GM21390 (cell line): Measurements from ENCODE around the gene WBP1L.
"Not testable (repeated sequence)": the region's sequence is repeated elsewhere in the genome, so short reads cannot be mapped to it uniquely, and the experiment has no call there.

Experiments
- ATAC-seq: cut with Tn5 transposase; IDR thresholded peaks from one replicate; pipeline ENCODE4 v1.9.1; 2021; ENCODE audit not compliant: unreplicated experiment

WBP1L gene

GRCh38 chr10:102721954-102722353 lies 21.8 kb upstream of the WBP1L start:
- ATAC-seq, result no peak

DNA sequence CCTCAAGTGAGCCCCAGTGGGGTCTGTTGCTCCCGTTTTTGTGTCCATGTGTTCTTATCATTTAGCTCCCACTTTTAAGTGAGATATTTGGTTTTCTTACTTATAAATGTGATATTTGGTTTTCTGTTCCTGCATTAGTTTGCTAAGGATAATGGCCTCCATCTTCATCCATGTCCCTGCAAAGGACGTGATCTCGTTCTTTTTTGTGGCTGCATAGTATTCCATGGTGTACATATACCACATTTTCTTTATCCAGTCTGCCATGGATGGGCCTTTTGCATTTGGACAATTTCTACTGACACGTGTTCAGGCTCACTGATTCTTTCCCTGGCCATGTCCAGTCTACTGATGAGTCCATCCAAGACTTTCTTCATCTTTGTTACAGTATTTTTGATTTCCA lies 19.8 kb upstream of the WBP1L start:
- no peak for ATAC-seq

GRCh38 chr10:102726274-102726673 lies 17.5 kb upstream of the WBP1L start:
- no peak for ATAC-seq

GRCh38 chr10:102727037-102727818 lies 16.5 kb upstream of the WBP1L start:
- no peak for ATAC-seq

GRCh38 chr10:102729029-102730026 lies 14.4 kb upstream of the WBP1L start:
- no peak for ATAC-seq

DNA sequence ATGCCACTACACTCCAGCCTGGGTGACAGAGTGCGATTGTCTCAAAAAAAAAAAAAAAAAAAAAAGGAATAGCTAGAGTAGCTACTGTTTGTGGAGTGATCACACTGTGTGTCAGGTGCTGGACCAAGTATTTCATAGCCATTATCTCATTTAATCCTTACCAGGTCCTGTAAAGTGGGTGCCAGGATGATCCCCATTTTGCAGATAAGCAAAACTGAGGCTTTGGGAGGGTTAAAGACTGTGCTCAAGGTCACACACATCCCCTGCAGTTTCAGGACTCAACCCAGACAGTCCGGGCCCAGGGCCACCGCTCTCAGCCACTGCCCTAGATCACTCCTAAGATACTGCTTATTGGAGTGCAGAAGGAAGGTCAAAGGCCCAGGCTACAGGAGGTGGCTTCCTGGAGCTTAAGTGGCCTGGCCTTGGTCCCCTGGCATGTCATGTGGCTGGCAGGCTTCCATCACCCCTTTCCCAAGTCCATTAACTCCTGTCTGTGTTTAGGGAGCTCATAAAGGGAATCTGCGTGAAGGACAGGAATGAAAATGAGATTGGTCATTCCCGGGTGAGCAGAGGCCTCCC lies 12.4 kb upstream of the WBP1L start:
- no peak for ATAC-seq

DNA sequence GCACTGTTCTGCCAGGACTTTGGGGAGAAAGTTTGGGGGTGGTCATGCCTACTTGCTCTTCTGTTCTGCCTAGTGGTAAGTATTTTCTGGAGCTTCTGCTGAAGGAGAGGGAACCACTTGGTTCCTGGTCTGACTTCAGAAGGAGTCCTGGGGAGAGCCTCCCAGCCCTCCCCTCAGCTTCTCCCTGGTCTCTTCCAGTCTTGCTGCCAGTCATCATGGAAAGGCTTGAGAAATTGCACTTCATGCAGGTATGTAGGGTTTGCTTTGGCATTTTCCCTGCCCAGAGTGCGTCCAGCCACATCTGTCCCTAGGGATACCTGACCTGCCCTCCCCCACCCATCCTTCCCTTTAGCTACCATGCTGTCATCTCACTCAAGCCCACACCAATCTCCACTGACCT lies 11.1 kb upstream of the WBP1L start:
- ATAC-seq, result no peak

DNA sequence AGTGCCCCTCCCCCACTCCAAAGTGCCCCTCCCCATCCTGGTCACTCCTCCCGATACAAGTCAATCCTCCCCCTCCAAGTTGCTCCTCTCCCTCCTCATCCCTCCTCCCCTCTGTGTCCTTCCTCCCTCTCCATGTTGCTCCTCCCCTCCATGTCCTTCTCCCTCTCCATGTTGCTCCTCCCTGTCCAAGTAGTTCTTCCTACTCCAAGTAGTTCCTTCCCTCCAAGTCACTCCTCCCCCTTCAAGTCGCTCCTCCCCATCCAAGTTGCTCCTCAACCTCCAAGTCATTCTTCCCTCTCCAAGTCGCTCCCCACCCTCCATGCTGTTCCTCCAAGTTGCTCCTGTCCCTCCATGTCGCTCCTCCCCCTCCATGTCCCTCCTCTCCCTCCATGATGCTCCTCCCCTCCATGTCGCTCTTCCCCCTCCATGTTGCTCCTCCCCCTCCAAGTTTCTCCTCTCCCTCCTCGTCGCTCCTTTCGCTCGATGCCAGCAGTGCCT lies 8.6 kb upstream of the WBP1L start:
- no peak for ATAC-seq

- no peak for ATAC-seq
These were observed 5.0 kb upstream of the WBP1L start for GRCh38 chr10:102738692-102739121.

GRCh38 chr10:102740229-102740628 lies 3.5 kb upstream of the WBP1L start:
- ATAC-seq, result no peak

- ATAC-seq, result no peak
These were observed 2.0 kb upstream of the WBP1L start for GRCh38 chr10:102741726-102742237.

- ATAC-seq, result not testable (repeated sequence)
These were observed 1.4 kb upstream of the WBP1L start for GRCh38 chr10:102742313-102742712.

- no peak for ATAC-seq
These were observed 615 bp upstream of the WBP1L start for GRCh38 chr10:102743078-102743587.

DNA sequence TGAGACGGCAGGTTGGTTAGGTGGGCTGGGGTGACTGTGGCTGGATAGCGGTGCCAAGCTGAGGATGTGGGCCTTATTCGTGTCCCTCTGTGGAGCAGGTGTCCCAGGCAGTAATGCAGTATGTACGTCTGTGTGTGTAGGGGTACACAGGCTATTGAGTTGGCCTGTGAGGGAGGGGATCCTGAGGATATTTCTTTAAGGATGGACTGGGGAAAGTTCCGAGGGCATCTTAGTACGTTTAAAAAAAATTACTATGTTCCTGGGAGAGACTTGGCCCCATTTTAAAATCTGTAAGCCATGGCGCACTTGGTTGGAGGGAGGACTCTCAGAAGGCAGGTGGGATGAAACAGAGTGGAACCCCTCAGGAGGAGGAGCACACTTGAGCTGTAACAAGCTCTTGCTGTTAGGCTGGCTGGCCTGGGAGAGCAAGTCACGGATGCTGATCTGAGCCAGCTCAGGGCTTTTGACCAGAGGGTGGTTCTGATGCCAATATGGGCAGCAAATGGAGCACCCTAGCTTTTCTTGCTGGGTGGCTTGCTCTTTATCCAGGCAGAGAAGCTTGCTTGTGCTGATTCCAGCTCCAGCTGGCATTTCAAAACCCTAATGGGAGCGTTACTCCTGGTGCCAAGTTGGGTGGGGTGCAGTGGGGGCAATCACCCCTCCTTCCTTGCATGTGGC lies 765 bp downstream of the WBP1L start:
- ATAC-seq, result no peak

- no peak for ATAC-seq
These were observed 1.4 kb downstream of the WBP1L start for GRCh38 chr10:102745157-102745556.

DNA sequence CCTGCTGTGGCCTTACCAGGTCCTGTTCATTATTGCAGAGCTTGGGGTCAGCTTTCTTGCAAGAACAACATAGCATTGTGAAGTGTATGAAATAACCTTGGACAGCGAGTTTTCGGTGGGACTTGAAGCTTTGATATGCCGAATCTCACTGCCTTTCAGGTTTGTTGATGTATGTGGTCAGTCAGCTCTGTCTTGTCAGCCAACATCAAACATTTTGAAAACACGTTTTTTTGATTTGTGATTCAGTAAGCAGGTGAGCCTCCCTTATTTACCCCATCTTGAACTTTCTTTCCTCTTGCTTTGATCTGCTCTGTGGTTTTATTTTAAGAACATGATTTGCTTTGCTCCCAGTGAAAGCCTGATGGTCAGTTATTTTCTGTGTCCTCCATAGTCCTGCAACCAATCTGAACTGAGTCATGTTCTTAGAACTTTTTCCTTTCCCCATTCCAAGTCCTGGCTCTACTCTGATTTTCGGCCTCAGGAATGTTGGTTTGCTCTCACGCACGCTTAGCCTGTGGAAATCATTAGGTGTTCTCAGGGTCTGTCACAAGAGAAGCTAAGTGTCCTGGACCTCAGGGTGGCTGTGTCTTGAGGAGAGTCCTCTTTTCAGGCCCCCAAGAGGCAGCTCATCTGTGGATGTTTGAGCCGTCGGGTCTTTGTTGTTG lies 8.7 kb downstream of the WBP1L start:
- ATAC-seq, result no peak

GRCh38 chr10:102752934-102753664 lies 9.4 kb downstream of the WBP1L start:
- ATAC-seq, result no peak

DNA sequence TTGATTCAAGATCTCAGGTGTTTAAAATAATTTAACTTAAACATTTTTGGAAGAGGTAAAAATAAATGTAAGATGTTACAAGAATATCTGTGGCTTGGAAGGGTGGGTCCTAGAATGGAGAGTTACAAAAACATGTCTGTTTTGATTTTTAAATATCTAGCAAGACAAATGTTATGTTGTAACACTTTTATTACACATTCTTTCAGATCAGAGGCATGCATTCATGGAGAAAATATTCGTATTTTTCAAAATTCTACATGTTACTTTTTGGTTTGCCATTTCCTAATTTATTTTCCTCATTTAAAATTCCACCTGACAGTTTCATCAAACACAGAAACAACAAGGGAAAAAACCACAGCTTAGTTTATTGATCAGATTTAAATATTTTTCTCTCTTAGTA lies 10.0 kb downstream of the WBP1L start:
- ATAC-seq, result no peak

- no peak for ATAC-seq
These were observed 13.6 kb downstream of the WBP1L start for GRCh38 chr10:102757323-102757722.
